HEK293 (cell line): Measurements from ENCODE around the gene RPS15A.

Experiments
- CTCF ChIA-PET: fragments of 350-600 bp; formaldehyde crosslinking; extraction: SDS; loops from one replicate; lab custom pipeline; 2021; ENCODE audit warnings: antibody characterized with exemption; lab: Yijun Ruan, JAX
- POLR2A ChIA-PET: fragments of 300-600 bp; formaldehyde crosslinking; extraction: SDS; loops from one replicate; lab custom pipeline; 2020; ENCODE audit warnings: antibody characterized with exemption, inconsistent platforms; lab: Yijun Ruan, JAX
- H3K27ac ChIP-seq: fragments of 200-500 bp; sonication (Bioruptor generic); 2 replicates; pipeline ENCODE4 v1.5.1; 2014; ENCODE audit warnings: low read depth, low read length, control low read depth, inconsistent platforms; ENCODE audit errors: extremely low read depth
- H3K36me3 ChIP-seq, 2 experiments: fragments of 200-500 bp in 1 of 2; sonication (Bioruptor generic) in 1 of 2; 1 replicate in 1 of 2; 2 replicates in 1 of 2; pipeline ENCODE4 v1.5.1; 2014 to 2017; ENCODE audit warnings: inconsistent platforms in 2 of 2, low read length in 2 of 2; ENCODE audit not compliant: control insufficient read depth in 2 of 2, insufficient read depth in 1 of 2
- H3K4me1 ChIP-seq: fragments of 200-500 bp; sonication (Bioruptor generic); 2 replicates; pipeline ENCODE4 v1.5.1; 2014; ENCODE audit warnings: mild to moderate bottlenecking, low read length, inconsistent platforms; ENCODE audit not compliant: control insufficient read depth, insufficient read depth
- H3K4me3 ChIP-seq: 2 replicates; pipeline ENCODE4 v1.5.1; 2011; ENCODE audit warnings: low read depth, mild to moderate bottlenecking, control low read depth, low read length, moderate library complexity
- H3K9me3 ChIP-seq: fragments of 200-500 bp; sonication (Bioruptor generic); 2 replicates; pipeline ENCODE4 v1.5.1; 2014; ENCODE audit warnings: low read depth, low read length, inconsistent platforms; ENCODE audit not compliant: control insufficient read depth, insufficient read depth
- AEBP2 ChIP-seq: fragments of 450-650 bp; formaldehyde crosslinking; IDR thresholded peaks from 2 replicates; pipeline ENCODE4 v1.5.1; 2016; ENCODE audit warnings: missing biosample characterization, missing genetic modification characterization, borderline replicate concordance
- KLF17 ChIP-seq: fragments of 450-650 bp; formaldehyde crosslinking; IDR thresholded peaks from 2 replicates; pipeline ENCODE4 v1.5.1; 2016; ENCODE audit warnings: missing biosample characterization, missing genetic modification characterization
- MEIS1 ChIP-seq: sonication (generic); formaldehyde crosslinking; IDR thresholded peaks from 2 replicates; pipeline ENCODE4 v1.8.1; 2022; ENCODE audit warnings: missing genetic modification reagents, mild to moderate bottlenecking, borderline replicate concordance
- OSR2 ChIP-seq: fragments of 450-650 bp; formaldehyde crosslinking; IDR thresholded peaks from 2 replicates; pipeline ENCODE4 v1.5.1; 2016; ENCODE audit warnings: missing biosample characterization, missing genetic modification characterization
- PATZ1 ChIP-seq: fragments of 450-650 bp; formaldehyde crosslinking; IDR thresholded peaks from 2 replicates; pipeline ENCODE4 v1.5.1; 2016; ENCODE audit warnings: missing biosample characterization, missing genetic modification characterization
- PBX3 ChIP-seq: sonication (generic); formaldehyde crosslinking; IDR thresholded peaks from 2 replicates; pipeline ENCODE4 v1.8.1; 2022; ENCODE audit warnings: mild to moderate bottlenecking, moderate library complexity, missing genetic modification reagents
- SALL2 ChIP-seq: fragments of 450-650 bp; formaldehyde crosslinking; IDR thresholded peaks from 2 replicates; pipeline ENCODE4 v1.5.0; 2017; ENCODE audit warnings: missing biosample characterization, mild to moderate bottlenecking, missing genetic modification characterization, borderline replicate concordance
- SP3 ChIP-seq: fragments of 450-650 bp; formaldehyde crosslinking; IDR thresholded peaks from 2 replicates; pipeline ENCODE4 v1.5.1; 2016; ENCODE audit warnings: missing biosample characterization, missing genetic modification characterization
- ZBTB11 ChIP-seq: fragments of 450-650 bp; formaldehyde crosslinking; conservative IDR thresholded peaks from 2 replicates; pipeline ENCODE4 v1.5.1; 2016; ENCODE audit warnings: low read depth, missing biosample characterization, missing genetic modification characterization
- ZFP37 ChIP-seq: fragments of 450-650 bp; formaldehyde crosslinking; IDR thresholded peaks from 2 replicates; pipeline ENCODE4 v1.5.1; 2016; ENCODE audit warnings: missing biosample characterization, missing genetic modification characterization
- ZNF19 ChIP-seq: fragments of 450-650 bp; formaldehyde crosslinking; IDR thresholded peaks from 2 replicates; pipeline ENCODE4; 2016; ENCODE audit warnings: missing biosample characterization, missing genetic modification characterization, low read depth
- ZNF214 ChIP-seq: fragments of 450-650 bp; formaldehyde crosslinking; IDR thresholded peaks from 2 replicates; pipeline ENCODE4 v1.5.1; 2017; ENCODE audit warnings: missing biosample characterization, mild to moderate bottlenecking, missing genetic modification characterization, borderline replicate concordance
- ZNF24 ChIP-seq: fragments of 450-650 bp; formaldehyde crosslinking; IDR thresholded peaks from 2 replicates; pipeline ENCODE4 v1.5.1; 2016; ENCODE audit warnings: missing biosample characterization, missing genetic modification characterization
- ZNF280C ChIP-seq: fragments of 450-650 bp; formaldehyde crosslinking; IDR thresholded peaks from 2 replicates; pipeline ENCODE4 v1.5.1; 2016; ENCODE audit warnings: missing biosample characterization, missing genetic modification characterization
- ZNF341 ChIP-seq: fragments of 450-650 bp; formaldehyde crosslinking; IDR thresholded peaks from 2 replicates; pipeline ENCODE4; 2016; ENCODE audit warnings: low read depth, missing biosample characterization, missing genetic modification characterization
- ZNF366 ChIP-seq: fragments of 450-650 bp; formaldehyde crosslinking; conservative IDR thresholded peaks from 2 replicates; pipeline ENCODE4 v1.5.1; 2016; ENCODE audit warnings: missing biosample characterization, missing genetic modification characterization
- ZNF394 ChIP-seq: fragments of 450-650 bp; formaldehyde crosslinking; IDR thresholded peaks from 2 replicates; pipeline ENCODE4 v1.5.1; 2016; ENCODE audit warnings: missing biosample characterization, missing genetic modification characterization, mild to moderate bottlenecking, moderate library complexity, borderline replicate concordance
- ZNF571 ChIP-seq: fragments of 450-650 bp; formaldehyde crosslinking; IDR thresholded peaks from 2 replicates; pipeline ENCODE4 v1.5.0; 2017; ENCODE audit warnings: missing biosample characterization, missing genetic modification characterization
- ZNF600 ChIP-seq: fragments of 450-650 bp; formaldehyde crosslinking; IDR thresholded peaks from 2 replicates; pipeline ENCODE4 v1.5.1; 2016; ENCODE audit warnings: missing biosample characterization, missing genetic modification characterization
- ZNF621 ChIP-seq: fragments of 450-650 bp; formaldehyde crosslinking; IDR thresholded peaks from 2 replicates; pipeline ENCODE4 v1.5.1; 2017; ENCODE audit warnings: missing biosample characterization, missing genetic modification characterization
- ZNF626 ChIP-seq: fragments of 450-650 bp; sonication (Bioruptor Pico); formaldehyde crosslinking; IDR thresholded peaks from 2 replicates; pipeline ENCODE4 v1.5.1; 2018; ENCODE audit warnings: missing biosample characterization, missing genetic modification characterization, inconsistent platforms
- ZNF701 ChIP-seq: fragments of 450-650 bp; formaldehyde crosslinking; IDR thresholded peaks from 2 replicates; pipeline ENCODE4 v1.5.1; 2016; ENCODE audit warnings: missing biosample characterization, missing genetic modification characterization
- ZNF707 ChIP-seq: fragments of 450-650 bp; formaldehyde crosslinking; IDR thresholded peaks from 2 replicates; pipeline ENCODE4 v1.5.1; 2016; ENCODE audit warnings: missing biosample characterization, missing genetic modification characterization
- ZNF792 ChIP-seq: fragments of 450-650 bp; formaldehyde crosslinking; IDR thresholded peaks from 2 replicates; pipeline ENCODE4 v1.5.1; 2016; ENCODE audit warnings: missing biosample characterization, missing genetic modification characterization
- ZNF843 ChIP-seq: fragments of 450-650 bp; formaldehyde crosslinking; IDR thresholded peaks from 2 replicates; pipeline ENCODE4 v1.5.1; 2016; ENCODE audit warnings: missing biosample characterization, missing genetic modification characterization

The RPS15A gene

GRCh38 chr16:18829251-18829650 is 39.1 kb upstream of the RPS15A start:
- Histone ChIP-seq H3K36me3 (peaks cover 18 to 64% of the 10 kb centered on the region in 2 experiments), H3K27ac (no peak overlapping the region), H3K4me3 (no peak overlapping the region), H3K4me1 (no peaks in the 10 kb centered on the region), H3K9me3 (no peaks in the 10 kb centered on the region)
- TF ChIP-seq PBX3 (CRISPR knock-in tag) (no peak), ZBTB11 (tag by site-specific recombination) (no peak), ZNF621 (tag by site-specific recombination) (no peak), ZNF701 (tag by site-specific recombination) (no peak), ZNF24 (tag by site-specific recombination) (no peak), MEIS1 (no peak), ZFP37 (tag by site-specific recombination) (no peak), ZNF214 (tag by site-specific recombination) (no peak), SP3 (no peak), AEBP2 (tag by site-specific recombination) (no peak), ZNF19 (no peak), ZNF341 (tag by site-specific recombination) (no peak), ZNF843 (no peak), SALL2 (tag by site-specific recombination) (no peak), ZNF394 (tag by site-specific recombination) (no peak), KLF17 (tag by site-specific recombination) (no peak)
- ChIA-PET CTCF (interaction anchor here (1.1 kb wide), 1 partner anchor 28 kb away, joined by 3 read pairs; the partner anchor contains the start of gene ARL6IP1), POLR2A (interaction anchor here (1.4 kb wide), 1 partner anchor 28 kb away, joined by 9 read pairs; the partner anchor contains the start of gene ARL6IP1)

GRCh38 chr16:18827890-18828289 is 37.8 kb upstream of the RPS15A start:
- H3K27ac ChIP-seq: no peak overlapping the region
- H3K9me3 ChIP-seq: no peaks in the 10 kb centered on the region
- CTCF ChIA-PET: no interaction called here
- POLR2A ChIA-PET: interaction anchor here (1.1 kb wide), 1 partner anchor 26 kb away, joined by 3 read pairs; the partner anchor contains the start of gene ARL6IP1
- H3K36me3 ChIP-seq: peaks cover 15 to 53% of the 10 kb centered on the region in 2 experiments
- no peaks in the 10 kb centered on the region for H3K4me1 ChIP-seq
- H3K4me3 ChIP-seq: no peak overlapping the region
- TF ChIP-seq ZNF792 (tag by site-specific recombination) (no peak), ZNF626 (tag by site-specific recombination) (no peak), ZNF571 (tag by site-specific recombination) (no peak), ZNF366 (no peak), OSR2 (tag by site-specific recombination) (no peak), ZNF707 (tag by site-specific recombination) (no peak), ZNF280C (no peak), PATZ1 (no peak), ZNF600 (tag by site-specific recombination) (no peak)
